PC-3 (cell line): Measurements from ENCODE around the gene GDNF. TPM values are rescaled to one million over a fixed set of nuclear protein-coding genes. Genes with fewer than 3 reads are reported as not detected.

Source experiments
- ATAC-seq: fragments of 200-7000 bp; cut with Tn5 transposase; 2 replicates; pipeline ENCODE4 v1.9.1; 2020; ENCODE audit warnings: mild to moderate bottlenecking, moderate library complexity
- BruUV-seq: library from RNA; stranded (reverse); fragments of 400-500 nt; replicated peaks from 2 replicates; lab custom pipeline; 2021; lab: Mats Ljungman, UMichigan
- CTCF ChIA-PET: fragments of 300-600 bp; sonication (Branson Sonifier 250); formaldehyde crosslinking; loops from one replicate; lab custom pipeline; 2022; ENCODE audit warnings: antibody characterized with exemption; lab: Charles Lee
- POLR2A ChIA-PET: fragments of 300-600 bp; sonication (Branson Sonifier 250); formaldehyde crosslinking; loops from one replicate; lab custom pipeline; 2022; ENCODE audit warnings: antibody characterized with exemption; ENCODE audit not compliant: unreplicated experiment; lab: Charles Lee
- DNase-seq: peaks from one replicate; pipeline ENCODE4 v3.0.0-alpha.2; 2015
- H2AFZ ChIP-seq: fragments of 300-600 bp; sonication (generic); 2 replicates; pipeline ENCODE4 v1.6.0; 2016; ENCODE audit warnings: antibody characterized with exemption, low read length
- H3F3A ChIP-seq: fragments of 300-600 bp; sonication (generic); one replicate; pipeline ENCODE4 v1.6.0; 2017; ENCODE audit warnings: antibody characterized with exemption, low read length, control low read depth, mild to moderate bottlenecking; ENCODE audit not compliant: unreplicated experiment
- H3K27ac ChIP-seq: fragments of 300-600 bp; sonication (generic); 2 replicates; pipeline ENCODE4 v1.5.1; 2016; ENCODE audit warnings: mild to moderate bottlenecking, low read length
- H3K27me3 ChIP-seq: fragments of 300-600 bp; sonication (generic); 2 replicates; pipeline ENCODE4 v1.6.1; 2016; ENCODE audit warnings: low read length, mixed read lengths
- H3K36me3 ChIP-seq: fragments of 300-600 bp; sonication (generic); 2 replicates; pipeline ENCODE4 v1.6.1; 2016; ENCODE audit warnings: low read depth, mixed run types, low read length, mixed read lengths
- H3K4me1 ChIP-seq: fragments of 300-600 bp; sonication (generic); 2 replicates; pipeline ENCODE4 v1.5.1; 2016; ENCODE audit warnings: low read length; ENCODE audit not compliant: insufficient read depth
- H3K4me2 ChIP-seq: fragments of 300-600 bp; sonication (generic); 2 replicates; pipeline ENCODE4 v1.6.0; 2016; ENCODE audit warnings: low read length
- H3K4me3 ChIP-seq: fragments of 300-600 bp; sonication (generic); 2 replicates; pipeline ENCODE4 v1.5.1; 2016; ENCODE audit warnings: mild to moderate bottlenecking, low read length, mixed read lengths
- H3K79me2 ChIP-seq: fragments of 300-600 bp; sonication (generic); 2 replicates; pipeline ENCODE4 v1.6.1; 2017; ENCODE audit warnings: low read length, mixed read lengths
- H3K9ac ChIP-seq: fragments of 300-600 bp; sonication (generic); 2 replicates; pipeline ENCODE4 v1.6.0; 2016; ENCODE audit warnings: mild to moderate bottlenecking, low read length
- H3K9me2 ChIP-seq: fragments of 300-600 bp; sonication (generic); replicated peaks from 2 replicates; pipeline ENCODE4 v1.6.1; 2016; ENCODE audit warnings: mixed run types, low read length, mixed read lengths
- H3K9me3 ChIP-seq: fragments of 300-600 bp; sonication (generic); 2 replicates; pipeline ENCODE4 v1.6.1; 2016; ENCODE audit warnings: low read length, mixed read lengths
- H4K20me1 ChIP-seq: fragments of 300-600 bp; sonication (generic); 2 replicates; pipeline ENCODE4 v1.6.1; 2016; ENCODE audit warnings: low read length, mixed read lengths
- CTCF ChIP-seq: fragments of 300-600 bp; sonication (generic); conservative IDR thresholded peaks from 2 replicates; pipeline ENCODE4 v1.5.1; 2017; ENCODE audit warnings: antibody characterized with exemption, low read depth, mild to moderate bottlenecking, low read length
- EZH2 ChIP-seq: fragments of 300-600 bp; sonication (generic); IDR thresholded peaks from one replicate; pipeline ENCODE4 v1.6.1; 2017; ENCODE audit warnings: antibody characterized with exemption, mild to moderate bottlenecking, low read length; ENCODE audit not compliant: unreplicated experiment
- EZH2phosphoT487 ChIP-seq: fragments of 300-600 bp; sonication (generic); IDR thresholded peaks from 2 replicates; pipeline ENCODE4 v1.6.1; 2018; ENCODE audit warnings: mild to moderate bottlenecking, antibody characterized with exemption, low read length, borderline replicate concordance
- intact Hi-C: fragments of 100-400 bp; cut with micrococcal nuclease; formaldehyde crosslinking; loops from 2 replicates; pipeline ENCODE4 v1.9.0; 2023
- total RNA-seq: library from RNA; depleted of rRNA; stranded (reverse); fragments of >200 nt; gene quantifications from 2 replicates; pipeline ENCODE4 v1.2.3, GENCODE V29; 2014

Gene GDNF
- total RNA-seq, 1 experiment from 2014 or later = not detected

- no peak overlapping the region for H3K9ac ChIP-seq
- intact Hi-C loops = no loop called here
- BruUV-seq = no TSS peak
- POLR2A ChIA-PET = no interaction called here
- H4K20me1 ChIP-seq = no peaks in the 10 kb centered on the region
- no peak overlapping the region for H3K4me3 ChIP-seq
- no peaks in the 10 kb centered on the region for H3K36me3 ChIP-seq
- CTCF ChIA-PET = no interaction called here
- H3K27me3 ChIP-seq = peaks cover 12% of the 10 kb centered on the region
- H3K79me2 ChIP-seq = no peaks in the 10 kb centered on the region
- no peaks in the 10 kb centered on the region for H3F3A ChIP-seq
- no peak overlapping the region for H3K27ac ChIP-seq
- no peaks in the 10 kb centered on the region for H3K9me3 ChIP-seq
- no peak for ATAC-seq
- no peak overlapping the region for H3K4me2 ChIP-seq
- no peaks in the 10 kb centered on the region for H3K9me2 ChIP-seq
- peaks cover 28% of the 10 kb centered on the region for H3K4me1 ChIP-seq
- no peak overlapping the region for H2AFZ ChIP-seq
- no peak for DNase-seq
- no peak for TF ChIP-seq EZH2
- no peak for TF ChIP-seq EZH2phosphoT487
- no peak for TF ChIP-seq CTCF
Observed at GRCh38 chr5:37886242-37886905, 46.5 kb upstream of the GDNF start.

- BruUV-seq = no TSS peak
- Histone ChIP-seq H3K36me3 (no peaks in the 10 kb centered on the region), H3K27ac (no peak overlapping the region), H3K79me2 (no peaks in the 10 kb centered on the region), H2AFZ (no peak overlapping the region), H3K4me3 (no peak overlapping the region), H4K20me1 (no peaks in the 10 kb centered on the region), H3K4me2 (no peak overlapping the region), H3F3A (no peaks in the 10 kb centered on the region), H3K9me2 (no peaks in the 10 kb centered on the region), H3K4me1 (no peaks in the 10 kb centered on the region), H3K9ac (no peak overlapping the region), H3K27me3 (peaks cover 45% of the 10 kb centered on the region), H3K9me3 (no peaks in the 10 kb centered on the region)
- intact Hi-C loops = no loop called here
- ChIA-PET CTCF (no interaction called here), POLR2A (no interaction called here)
- TF ChIP-seq CTCF = no peak
- no peak for TF ChIP-seq EZH2phosphoT487
- TF ChIP-seq EZH2 = no peak
- ATAC-seq (no peak), DNase-seq (no peak)
Observed at GRCh38 chr5:37882636-37883035, 42.8 kb upstream of the GDNF start.

- ChIA-PET CTCF (no interaction called here), POLR2A (no interaction called here)
- Histone ChIP-seq H3K27me3 (peaks cover 51% of the 10 kb centered on the region), H3K9me2 (no peaks in the 10 kb centered on the region), H3F3A (no peaks in the 10 kb centered on the region), H3K4me3 (no peak overlapping the region), H4K20me1 (no peaks in the 10 kb centered on the region), H3K4me1 (no peaks in the 10 kb centered on the region), H3K36me3 (no peaks in the 10 kb centered on the region), H3K4me2 (no peak overlapping the region), H3K27ac (no peak overlapping the region), H3K79me2 (no peaks in the 10 kb centered on the region), H3K9ac (no peak overlapping the region), H2AFZ (no peak overlapping the region), H3K9me3 (no peaks in the 10 kb centered on the region)
- ATAC-seq (no peak), DNase-seq (no peak)
- intact Hi-C loops = no loop called here
- TF ChIP-seq CTCF = no peak
- TF ChIP-seq EZH2phosphoT487 = no peak
- no peak for TF ChIP-seq EZH2
- no TSS peak for BruUV-seq
Observed at GRCh38 chr5:37881359-37881758, 41.5 kb upstream of the GDNF start.
